ENCODE results near the gene ZDHHC24.

ZDHHC24 gene

DNA sequence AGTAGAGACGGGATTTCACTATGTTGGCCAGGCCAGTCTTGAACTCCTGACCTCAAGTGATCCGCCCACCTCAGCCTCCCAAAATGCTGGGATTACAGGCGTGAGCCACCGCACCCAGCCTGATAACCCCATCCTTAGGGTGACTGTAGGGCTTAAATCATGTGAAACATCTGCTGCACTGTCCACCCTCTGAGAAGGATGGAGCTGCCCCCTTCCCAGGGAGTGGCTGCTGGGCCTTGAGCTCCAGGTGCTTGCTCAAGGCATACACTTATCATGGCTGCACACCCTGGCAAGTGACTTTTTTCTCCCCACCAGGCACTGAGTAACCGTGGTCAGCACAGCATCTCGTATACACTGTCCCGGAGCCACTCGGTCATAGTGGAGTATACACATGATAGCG lies 73.8 kb downstream of the ZDHHC24 start:
- no peak overlapping the region for H3K4me3 ChIP-seq (ENCODE audit: low read depth in 1 of 2, low read length in 1 of 2)
- peaks cover 7 to 8% of the 10 kb centered on the region in 2 experiments for H3K4me1 ChIP-seq (ENCODE audit: control insufficient read depth in 1 of 2, insufficient read depth in 1 of 2, low read depth in 1 of 2, low read length in 1 of 2)
- peaks cover 23% of the 10 kb centered on the region for H3K27me3 ChIP-seq
- no peak overlapping the region for H3K27ac ChIP-seq
- no peaks in the 10 kb centered on the region for H3K36me3 ChIP-seq
- TF ChIP-seq, protein P1, sequence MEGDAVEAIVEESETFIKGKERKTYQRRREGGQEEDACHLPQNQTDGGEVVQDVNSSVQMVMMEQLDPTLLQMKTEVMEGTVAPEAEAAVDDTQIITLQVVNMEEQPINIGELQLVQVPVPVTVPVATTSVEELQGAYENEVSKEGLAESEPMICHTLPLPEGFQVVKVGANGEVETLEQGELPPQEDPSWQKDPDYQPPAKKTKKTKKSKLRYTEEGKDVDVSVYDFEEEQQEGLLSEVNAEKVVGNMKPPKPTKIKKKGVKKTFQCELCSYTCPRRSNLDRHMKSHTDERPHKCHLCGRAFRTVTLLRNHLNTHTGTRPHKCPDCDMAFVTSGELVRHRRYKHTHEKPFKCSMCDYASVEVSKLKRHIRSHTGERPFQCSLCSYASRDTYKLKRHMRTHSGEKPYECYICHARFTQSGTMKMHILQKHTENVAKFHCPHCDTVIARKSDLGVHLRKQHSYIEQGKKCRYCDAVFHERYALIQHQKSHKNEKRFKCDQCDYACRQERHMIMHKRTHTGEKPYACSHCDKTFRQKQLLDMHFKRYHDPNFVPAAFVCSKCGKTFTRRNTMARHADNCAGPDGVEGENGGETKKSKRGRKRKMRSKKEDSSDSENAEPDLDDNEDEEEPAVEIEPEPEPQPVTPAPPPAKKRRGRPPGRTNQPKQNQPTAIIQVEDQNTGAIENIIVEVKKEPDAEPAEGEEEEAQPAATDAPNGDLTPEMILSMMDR (IDR thresholded peaks at IDR 0.05), result no peak
- no peaks in the 10 kb centered on the region for H3K9me3 ChIP-seq

- TF ChIP-seq, protein P1 (IDR thresholded peaks at IDR 0.05), result no peak
- H3K4me3 ChIP-seq (ENCODE audit: low read depth in 1 of 2, low read length in 1 of 2), result no peak overlapping the region
- no peaks in the 10 kb centered on the region for H3K36me3 ChIP-seq
Observed at GRCh38 chr11:66471142-66471541, 74.7 kb downstream of the ZDHHC24 start.

More at GRCh38 chr11:66471142-66471541, 74.7 kb downstream of the ZDHHC24 start:
- peaks cover 31% of the 10 kb centered on the region for H3K27me3 ChIP-seq
- peaks cover 11 to 12% of the 10 kb centered on the region in 2 experiments for H3K4me1 ChIP-seq (ENCODE audit: control insufficient read depth in 1 of 2, insufficient read depth in 1 of 2, low read depth in 1 of 2, low read length in 1 of 2)
- no peaks in the 10 kb centered on the region for H3K9me3 ChIP-seq
- no peak overlapping the region for H3K27ac ChIP-seq

Data from neutrophil (primary cell).